Activated CD8-positive, alpha-beta T cell treated with anti-CD3 and anti-CD28 coated beads for 36 hours (primary cell): Measurements from ENCODE around the gene AGBL4. TPM values are rescaled to one million over a fixed set of nuclear protein-coding genes. Genes with fewer than 3 reads are reported as not detected.

ENCODE experiments used
- ATAC-seq: fragments of 200-7000 bp; cut with Tn5 transposase; one replicate; pipeline ENCODE4 v1.10.0; 2021; ENCODE audit warnings: mild to moderate bottlenecking, moderate library complexity
- CTCF ChIA-PET: fragments of 350-600 bp; sonication (Branson Sonifier 250); formaldehyde crosslinking; loops from one replicate; lab custom pipeline; 2021; ENCODE audit warnings: antibody characterized with exemption; lab: Charles Lee
- POLR2A ChIA-PET: fragments of 350-600 bp; sonication (Branson Sonifier 250); formaldehyde crosslinking; loops from one replicate; lab custom pipeline; 2021; ENCODE audit warnings: antibody characterized with exemption; lab: Charles Lee
- DNase-seq: peaks from one replicate; pipeline ENCODE4 v3.0.0-alpha.2; 2020
- H3K27ac Mint-ChIP-seq: one replicate; pipeline ENCODE4 v1.8.0; 2021; ENCODE audit warnings: mild to moderate bottlenecking, mixed read lengths
- H3K27me3 Mint-ChIP-seq: one replicate; pipeline ENCODE4 v1.8.0; 2021; ENCODE audit warnings: mixed read lengths
- H3K36me3 Mint-ChIP-seq: one replicate; pipeline ENCODE4 v1.8.0; 2021; ENCODE audit warnings: low read depth, mixed read lengths
- H3K4me1 Mint-ChIP-seq: one replicate; pipeline ENCODE4 v1.8.0; 2021; ENCODE audit warnings: low read depth, mixed read lengths
- H3K4me3 Mint-ChIP-seq: one replicate; pipeline ENCODE4 v1.8.0; 2021; ENCODE audit warnings: mild to moderate bottlenecking, moderate library complexity, mixed read lengths
- H3K9me3 Mint-ChIP-seq: one replicate; pipeline ENCODE4 v1.8.0; 2021; ENCODE audit warnings: mixed read lengths
- CTCF ChIP-seq: fragments of 200-600 bp; IDR thresholded peaks from one replicate; pipeline ENCODE4 v1.8.0; 2022; ENCODE audit warnings: antibody characterized with exemption, mild to moderate bottlenecking
- intact Hi-C: fragments of 100-400 bp; cut with micrococcal nuclease; formaldehyde crosslinking; loops from one replicate; pipeline ENCODE4 v1.10.0; 2022
- total RNA-seq, 2 experiments: library from RNA; stranded (reverse); gene quantifications; one replicate each; pipeline ENCODE4 v1.2.3, GENCODE V29; 2021

The AGBL4 gene
- total RNA-seq, 2 experiments from 2014 or later = 0.14 TPM; not detected in 1

GRCh38 chr1:49060766-49061165, 963.0 kb downstream of the AGBL4 start:
- POLR2A ChIA-PET = no interaction called here
- DNase-seq (no peak), ATAC-seq (no peak)
- Mint-ChIP-seq H3K27ac (no peak overlapping the region), H3K9me3 (no peaks in the 10 kb centered on the region), H3K4me3 (no peak overlapping the region), H3K36me3 (no peaks in the 10 kb centered on the region), H3K27me3 (peaks cover 2% of the 10 kb centered on the region), H3K4me1 (no peaks in the 10 kb centered on the region)
- CTCF ChIA-PET = no interaction called here
- TF ChIP-seq CTCF = no peak
- intact Hi-C loops = no loop called here

GRCh38 chr1:49059087-49059486, 964.7 kb downstream of the AGBL4 start:
- POLR2A ChIA-PET = no interaction called here
- H3K4me1 Mint-ChIP-seq = no peaks in the 10 kb centered on the region
- H3K27me3 Mint-ChIP-seq = peaks cover 2% of the 10 kb centered on the region
- TF ChIP-seq CTCF = no peak
- intact Hi-C loops = no loop called here
- ATAC-seq = no peak
- CTCF ChIA-PET = no interaction called here
- no peak for DNase-seq
- H3K27ac Mint-ChIP-seq = no peak overlapping the region
- no peaks in the 10 kb centered on the region for H3K36me3 Mint-ChIP-seq
- no peaks in the 10 kb centered on the region for H3K9me3 Mint-ChIP-seq
- no peak overlapping the region for H3K4me3 Mint-ChIP-seq

- Mint-ChIP-seq H3K9me3 (no peaks in the 10 kb centered on the region), H3K4me1 (no peaks in the 10 kb centered on the region), H3K27ac (no peak overlapping the region), H3K27me3 (peaks cover 4% of the 10 kb centered on the region), H3K36me3 (no peaks in the 10 kb centered on the region), H3K4me3 (no peak overlapping the region)
- ChIA-PET POLR2A (no interaction called here), CTCF (no interaction called here)
- TF ChIP-seq CTCF = no peak
- ATAC-seq (no peak), DNase-seq (no peak)
- intact Hi-C loops = no loop called here
These were observed 971.7 kb downstream of the AGBL4 start for GRCh38 chr1:49052102-49052501.

GRCh38 chr1:49051647-49052046, 972.1 kb downstream of the AGBL4 start:
- H3K36me3 Mint-ChIP-seq = no peaks in the 10 kb centered on the region
- peaks cover 4% of the 10 kb centered on the region for H3K27me3 Mint-ChIP-seq
- TF ChIP-seq CTCF = no peak
- ChIA-PET POLR2A (no interaction called here), CTCF (no interaction called here)
- ATAC-seq = no peak
- H3K4me3 Mint-ChIP-seq = no peak overlapping the region
- no peaks in the 10 kb centered on the region for H3K9me3 Mint-ChIP-seq
- no peak overlapping the region for H3K27ac Mint-ChIP-seq
- no peak for DNase-seq
- intact Hi-C loops = no loop called here
- no peaks in the 10 kb centered on the region for H3K4me1 Mint-ChIP-seq

- intact Hi-C loops = no loop called here
- Mint-ChIP-seq H3K4me3 (no peak overlapping the region), H3K27ac (no peak overlapping the region), H3K4me1 (no peaks in the 10 kb centered on the region), H3K36me3 (no peaks in the 10 kb centered on the region), H3K27me3 (peaks cover 2% of the 10 kb centered on the region), H3K9me3 (no peaks in the 10 kb centered on the region)
- ChIA-PET POLR2A (no interaction called here), CTCF (no interaction called here)
- ATAC-seq = no peak
- no peak for DNase-seq
- TF ChIP-seq CTCF = no peak
These were observed 973.7 kb downstream of the AGBL4 start for GRCh38 chr1:49050041-49050440.
